Dermis blood vessel endothelial cell (primary cell): ENCODE results near the gene TAC4. TPM values are rescaled to one million over a fixed set of nuclear protein-coding genes. Genes with fewer than 3 reads are reported as not detected.
"Not testable (repeated sequence)": the region's sequence is repeated elsewhere in the genome, so short reads cannot be mapped to it uniquely, and the experiment has no call there.

Source experiments
- DNase-seq: peaks from one replicate; pipeline ENCODE4 v3.0.0; 2010
- total RNA-seq: library from RNA; depleted of rRNA; stranded (reverse); fragments of >200 nt; gene quantifications from 2 replicates; pipeline ENCODE4 v1.2.3, GENCODE V29; 2014

Gene TAC4
- total RNA-seq, 1 donor from 2014 or later = not detected

DNA sequence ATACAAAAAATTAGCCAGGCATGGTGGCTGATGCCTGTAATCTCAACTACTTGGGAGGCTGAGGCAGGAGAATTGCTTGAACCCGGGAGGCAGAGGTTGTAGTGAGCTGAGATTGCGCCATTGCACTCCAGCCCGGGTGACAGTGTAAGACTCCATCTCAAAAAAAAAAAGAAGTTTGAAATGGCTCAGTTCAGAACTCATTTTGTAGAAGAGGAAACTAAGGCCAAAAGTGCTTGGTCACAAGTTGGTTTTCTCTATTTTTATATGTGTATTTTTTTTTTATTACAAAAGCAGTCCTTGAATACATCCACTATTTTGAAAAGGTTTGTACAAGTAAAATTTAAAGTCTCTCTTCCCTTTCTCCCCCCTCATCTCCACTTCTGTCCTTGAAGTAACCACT is 5.5 kb downstream of the TAC4 start:
- no peak for DNase-seq

DNA sequence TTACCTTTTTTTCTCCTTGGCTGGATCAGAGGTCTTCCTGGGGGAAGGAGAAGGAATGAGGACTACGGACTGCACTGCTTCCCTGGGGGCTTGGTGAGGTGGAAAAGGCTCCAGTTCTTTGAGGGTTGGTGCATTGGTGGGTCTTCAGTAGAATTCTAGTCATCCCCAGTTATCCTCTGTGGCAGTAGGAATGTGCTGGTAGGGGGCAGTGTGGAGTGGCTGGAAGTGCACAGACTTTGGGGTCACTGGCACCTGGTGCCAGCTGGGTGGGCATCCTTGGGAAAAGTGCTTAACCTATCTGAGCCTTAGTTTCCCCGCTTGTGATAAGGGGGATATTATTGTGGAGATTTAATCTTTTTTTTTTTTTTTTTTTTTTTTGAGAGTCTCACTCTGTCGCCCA is 6.3 kb downstream of the TAC4 start:
- DNase-seq = no peak

DNA sequence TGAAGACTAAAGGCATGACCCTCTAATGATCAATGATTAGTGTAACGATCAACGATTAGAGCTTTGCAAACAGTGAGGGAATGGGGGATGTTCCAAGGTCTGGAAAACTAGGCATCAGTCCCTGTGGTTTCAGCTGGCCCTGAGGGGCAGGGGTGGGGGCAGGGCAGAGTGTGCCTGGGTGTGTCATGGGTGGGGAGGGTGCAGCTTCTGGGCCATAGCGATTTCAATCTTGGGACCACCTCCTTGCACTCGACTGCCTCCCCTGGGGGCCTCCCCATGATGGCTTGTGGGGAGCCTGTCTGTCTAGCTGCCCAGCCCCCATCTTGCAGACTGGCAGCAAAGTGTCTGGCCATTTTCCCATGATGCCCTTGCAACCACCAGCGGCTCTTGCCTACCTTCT is 8.4 kb downstream of the TAC4 start:
- DNase-seq = no peak

DNA sequence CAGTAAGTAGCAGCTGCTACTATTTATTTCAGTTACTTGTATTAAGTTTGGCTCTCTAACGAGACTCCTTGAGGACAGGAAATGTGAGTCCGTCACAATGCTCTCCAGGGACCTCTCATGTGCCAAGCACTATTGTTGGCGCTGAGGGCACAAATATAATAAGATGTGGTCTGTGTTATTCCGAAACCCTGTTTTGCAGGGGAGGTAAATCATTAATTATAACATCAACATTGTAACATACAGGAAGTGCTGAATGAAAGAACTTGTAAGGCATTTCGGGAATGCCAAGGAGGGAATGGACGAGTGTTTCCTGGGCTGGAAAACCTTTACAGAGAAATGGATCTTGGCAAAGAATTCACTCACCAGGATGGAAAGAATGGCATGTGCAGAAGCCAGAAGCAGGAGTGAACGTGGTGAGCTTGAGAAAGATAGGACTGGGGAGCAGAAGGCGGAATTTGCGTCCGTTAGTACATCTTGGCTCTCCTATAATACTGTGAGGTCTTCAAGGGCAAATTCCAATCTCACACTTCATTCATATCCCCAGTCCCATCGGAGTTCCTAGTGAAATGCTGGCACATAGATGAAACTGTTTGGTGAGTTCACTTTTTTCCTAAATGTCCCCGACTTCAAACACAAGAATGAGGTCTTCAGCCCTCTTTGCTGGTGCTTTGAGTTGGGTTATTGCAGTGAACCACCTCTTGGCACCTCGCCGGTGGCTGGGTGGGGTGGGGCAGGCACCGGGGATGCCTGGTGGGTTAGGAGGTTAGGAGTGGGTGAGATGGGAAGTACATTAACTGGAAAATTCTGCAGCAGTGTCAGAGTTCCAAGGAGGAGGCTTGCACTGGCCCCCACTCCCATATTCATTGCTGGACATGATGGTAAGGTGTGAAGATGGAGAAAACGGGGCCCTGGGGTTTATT is 11.5 kb downstream of the TAC4 start:
- peak; percentile 83 for DNase-seq

DNA sequence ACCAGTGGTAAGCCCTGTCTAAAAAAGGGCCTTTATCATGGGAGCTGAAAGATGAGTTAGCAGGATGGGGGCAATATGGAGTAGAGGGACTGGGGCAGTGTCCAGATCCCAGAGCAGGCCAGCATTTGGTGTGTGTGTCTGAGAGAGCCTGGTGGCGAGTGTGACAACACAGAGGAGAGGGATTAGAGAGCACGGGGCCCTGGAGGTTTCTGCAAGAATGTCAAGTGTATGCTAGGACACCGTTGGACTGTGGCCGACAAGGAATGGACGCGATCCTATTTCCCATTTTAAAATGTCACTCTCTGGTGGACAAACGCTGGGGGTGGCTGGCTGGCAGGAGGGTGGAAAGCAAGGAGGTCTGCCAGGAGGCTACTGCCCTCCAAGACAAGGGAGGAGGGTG is 12.4 kb downstream of the TAC4 start:
- no peak for DNase-seq

DNA sequence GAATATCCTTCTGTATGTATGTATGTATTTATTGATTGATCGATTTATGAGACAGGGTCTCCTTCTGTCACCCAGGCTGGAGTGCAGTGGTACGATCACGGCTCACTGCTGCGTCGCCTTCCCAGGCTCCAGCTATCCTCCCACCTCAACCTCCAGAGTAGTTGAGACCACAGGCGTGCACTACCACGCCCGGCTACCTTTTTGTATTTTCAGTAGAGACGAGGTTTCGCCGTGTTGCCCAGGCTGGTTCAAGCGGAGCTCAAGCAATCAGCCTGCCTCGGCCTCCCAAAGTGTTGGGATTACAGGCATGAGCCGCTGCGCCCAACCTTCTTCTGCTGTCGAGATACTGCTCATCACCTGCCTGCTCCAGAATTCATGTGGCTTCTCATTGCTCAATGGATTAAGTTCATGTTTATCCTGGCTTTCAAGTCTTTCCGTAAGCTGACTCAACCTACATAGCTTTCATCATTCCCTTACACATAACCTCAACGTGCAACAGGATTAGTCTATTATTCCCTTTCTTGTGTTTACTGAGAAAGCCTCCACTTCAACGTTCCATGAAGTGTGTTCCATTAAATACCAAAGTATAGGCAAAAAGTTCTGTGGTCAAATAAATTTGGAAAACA is 13.6 kb downstream of the TAC4 start:
- DNase-seq = no peak

DNA sequence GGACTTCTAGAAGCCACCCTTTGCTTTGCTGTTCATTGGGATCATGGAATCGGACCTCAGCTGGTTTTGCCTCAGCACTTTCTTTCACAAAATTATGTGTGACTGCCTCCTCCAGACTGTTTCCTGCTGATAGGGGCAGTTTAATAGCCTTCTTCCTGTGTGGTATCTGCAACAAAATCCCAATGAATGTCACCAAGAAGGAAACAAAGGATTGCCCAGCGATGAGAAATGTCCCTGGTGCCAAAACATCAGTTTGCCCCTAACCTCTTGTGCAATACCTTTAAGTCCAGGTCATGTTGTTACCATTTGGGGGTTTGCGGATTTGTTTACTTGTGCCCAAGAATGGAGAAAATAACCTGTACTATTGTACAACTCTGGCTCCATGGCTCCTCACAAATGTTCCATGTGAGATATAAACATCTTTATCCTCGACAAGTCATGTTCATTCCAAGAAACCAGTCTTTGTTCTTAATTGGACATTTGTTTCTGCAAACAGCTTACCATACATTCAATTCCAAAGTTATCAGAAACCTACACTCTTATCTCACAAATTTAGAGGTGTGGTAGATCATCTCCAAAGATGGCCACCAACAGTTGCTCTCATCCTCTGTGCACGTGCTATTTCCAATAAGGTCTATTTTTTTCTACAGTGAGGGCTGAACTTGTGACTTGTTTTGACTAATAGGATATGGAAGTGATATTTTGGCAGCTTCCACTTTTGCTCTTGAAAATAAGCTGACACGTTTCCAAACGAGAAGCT is 14.8 kb downstream of the TAC4 start:
- peak; percentile 91 for DNase-seq

DNA sequence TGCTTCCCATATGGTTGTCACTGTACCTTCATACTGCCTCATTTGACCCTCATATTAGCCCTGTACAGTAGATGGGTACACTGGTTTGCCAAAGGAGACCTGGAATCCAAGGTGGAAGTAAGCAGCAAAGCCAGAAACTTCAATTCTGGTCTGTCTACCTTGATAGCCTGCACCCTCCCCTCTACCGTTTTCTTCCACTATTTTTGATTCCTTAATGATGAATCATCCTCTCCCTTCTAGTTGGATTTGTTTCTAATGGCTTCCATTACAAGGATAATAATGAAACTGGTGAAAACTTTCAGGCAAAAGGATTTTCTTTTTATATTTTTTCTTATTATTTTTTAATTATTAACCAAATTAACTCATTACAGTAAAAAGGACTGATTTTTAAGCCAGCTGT is 17.3 kb downstream of the TAC4 start:
- DNase-seq = no peak

DNA sequence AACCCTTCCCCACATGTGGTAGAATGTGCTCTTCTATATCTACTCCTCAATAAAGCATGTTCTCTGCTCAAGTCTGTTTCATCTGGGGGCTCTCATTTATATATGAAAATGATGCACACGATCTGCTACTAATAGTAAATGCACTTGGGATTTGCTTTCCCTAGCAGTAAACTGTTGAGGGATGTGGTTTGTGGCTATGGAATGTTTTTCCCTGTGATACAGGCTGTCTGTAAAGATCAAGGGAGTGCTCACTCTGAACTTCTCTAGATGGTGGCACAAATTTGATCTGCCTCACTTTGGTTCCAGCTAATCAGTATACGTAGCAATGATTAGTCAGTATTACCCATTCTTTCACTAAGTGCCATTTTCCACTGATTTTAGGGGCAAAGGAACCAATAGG is 18.8 kb downstream of the TAC4 start:
- DNase-seq = no peak

DNA sequence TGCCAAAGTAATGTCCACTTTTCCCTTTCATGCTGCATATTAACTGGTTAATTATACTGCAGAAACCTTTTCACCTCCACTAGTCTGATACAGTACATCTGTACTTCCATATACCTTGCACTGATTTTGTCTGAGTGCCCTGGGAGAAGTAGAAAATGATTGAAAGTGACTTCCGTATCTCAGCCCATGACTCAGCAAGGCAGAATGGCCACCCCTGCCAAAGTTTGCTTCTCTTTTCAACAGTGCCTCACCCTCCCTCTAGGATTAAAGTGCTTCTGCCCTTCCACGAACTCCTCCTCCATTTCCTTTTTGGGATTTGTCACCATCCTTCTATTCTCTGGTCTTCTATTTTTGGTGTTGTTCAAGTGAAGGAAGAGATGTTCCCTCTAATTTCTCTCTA is 19.5 kb downstream of the TAC4 start:
- not testable (repeated sequence) for DNase-seq

DNA sequence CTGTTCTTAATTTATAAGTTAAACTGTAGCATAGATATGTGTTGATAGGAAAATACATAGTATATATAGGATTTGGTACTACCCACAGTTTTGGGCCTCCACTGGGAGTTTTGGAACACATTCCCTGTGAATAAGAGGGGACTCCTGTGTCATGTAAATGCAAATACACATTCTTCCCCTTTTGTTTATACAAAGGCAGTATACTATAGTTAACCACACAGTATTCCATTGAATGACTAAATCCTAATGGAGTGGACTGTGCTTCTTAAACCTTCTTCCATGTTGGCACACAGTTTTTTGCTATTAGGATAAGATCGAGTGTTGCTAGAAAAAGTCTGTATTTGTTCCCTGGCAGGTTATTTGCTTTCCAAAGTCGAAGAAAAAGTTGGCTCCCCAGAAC is 22.2 kb downstream of the TAC4 start:
- no peak for DNase-seq

DNA sequence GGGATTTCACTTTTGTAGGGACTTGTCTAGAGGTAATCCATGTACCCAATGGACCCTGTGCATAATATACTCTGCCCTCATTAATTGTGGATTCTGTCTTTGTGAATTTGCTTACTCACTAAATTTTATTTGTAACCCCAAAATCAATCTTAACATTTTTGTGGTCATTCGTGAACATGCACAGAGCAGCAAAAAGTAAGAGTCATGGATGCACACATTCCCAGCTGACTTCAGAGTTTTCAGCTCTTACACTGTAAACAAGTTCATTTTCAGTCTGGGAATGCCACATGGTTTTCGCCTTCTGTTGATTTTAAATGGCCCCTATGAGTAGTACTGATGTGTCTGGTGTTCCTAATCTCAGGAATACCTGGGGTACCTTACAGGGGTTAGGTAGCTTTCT is 24.3 kb downstream of the TAC4 start:
- DNase-seq = no peak

DNA sequence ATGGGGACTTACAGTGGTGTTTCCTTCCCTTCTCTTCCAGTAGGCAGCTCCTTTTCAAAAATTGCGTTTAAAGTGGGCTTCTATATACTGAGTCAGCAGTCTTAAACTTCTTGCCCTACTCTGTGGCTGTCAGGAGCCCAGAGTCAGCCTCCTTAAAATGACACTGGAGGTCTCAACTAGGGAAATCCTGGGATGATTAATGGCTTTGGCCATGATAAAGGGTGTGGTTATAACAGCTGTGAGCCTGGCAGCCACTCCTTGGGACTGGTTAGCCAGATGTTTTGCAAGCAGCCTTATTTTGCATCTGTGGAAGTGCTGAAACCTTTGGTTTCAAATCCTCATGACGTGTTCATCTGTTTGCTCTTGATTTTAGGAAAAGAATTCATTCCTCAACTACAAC is 25.0 kb downstream of the TAC4 start:
- DNase-seq = no peak

DNA sequence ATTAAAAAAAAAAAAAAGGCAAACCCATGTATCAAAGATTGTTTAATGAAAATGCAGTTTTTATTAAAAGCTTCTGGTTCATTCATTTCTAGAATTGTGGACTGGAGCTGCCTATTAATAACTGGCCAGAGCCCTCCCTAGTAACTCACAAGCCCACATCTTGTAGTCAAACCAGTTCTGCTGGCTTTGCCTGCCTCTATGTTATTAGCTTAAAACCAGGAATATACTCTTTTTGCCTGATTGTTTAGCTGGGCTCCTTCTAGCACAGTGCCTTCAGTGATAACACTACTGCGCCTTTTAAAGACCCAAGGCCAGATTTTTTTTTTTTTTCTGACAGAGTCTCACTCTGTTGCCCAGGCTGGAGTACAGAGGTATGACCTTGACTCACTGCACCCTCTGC is 26.0 kb downstream of the TAC4 start:
- DNase-seq = no peak

DNA sequence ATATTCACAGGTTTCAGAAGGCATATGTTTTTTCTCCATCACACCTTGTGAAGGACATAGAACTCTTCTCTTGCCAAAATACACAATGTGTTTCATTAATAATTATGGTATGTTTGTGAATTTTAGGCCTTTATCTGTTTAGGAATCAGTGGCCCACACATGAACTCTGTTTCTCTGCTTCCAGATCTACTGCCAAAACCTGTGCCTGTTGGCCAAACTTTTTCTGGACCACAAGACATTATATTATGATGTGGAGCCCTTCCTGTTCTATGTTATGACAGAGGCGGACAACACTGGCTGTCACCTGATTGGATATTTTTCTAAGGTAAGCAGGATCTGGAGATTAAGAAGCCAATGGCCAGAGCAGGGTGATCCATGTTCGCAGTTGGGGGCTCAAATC is 26.4 kb downstream of the TAC4 start:
- no peak for DNase-seq

DNA sequence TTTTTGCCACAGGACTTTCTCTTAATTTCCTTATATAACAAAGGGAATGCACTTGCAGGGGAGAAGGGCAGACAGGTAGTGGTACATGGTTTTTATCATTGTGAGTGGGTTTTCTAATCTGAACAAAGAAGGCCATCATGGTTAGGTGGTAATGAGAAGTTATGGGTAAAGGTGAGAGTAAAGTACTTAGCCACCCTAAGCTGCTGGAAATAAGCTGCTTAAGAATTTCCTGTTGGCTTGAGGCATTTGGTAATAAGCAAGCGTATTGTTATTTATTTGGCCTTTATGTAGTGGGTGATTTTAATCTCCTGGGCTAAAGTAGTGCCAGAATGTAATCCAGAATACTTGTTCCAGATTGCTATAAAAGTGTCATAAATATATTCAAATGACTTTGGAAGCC is 27.1 kb downstream of the TAC4 start:
- DNase-seq = no peak

DNA sequence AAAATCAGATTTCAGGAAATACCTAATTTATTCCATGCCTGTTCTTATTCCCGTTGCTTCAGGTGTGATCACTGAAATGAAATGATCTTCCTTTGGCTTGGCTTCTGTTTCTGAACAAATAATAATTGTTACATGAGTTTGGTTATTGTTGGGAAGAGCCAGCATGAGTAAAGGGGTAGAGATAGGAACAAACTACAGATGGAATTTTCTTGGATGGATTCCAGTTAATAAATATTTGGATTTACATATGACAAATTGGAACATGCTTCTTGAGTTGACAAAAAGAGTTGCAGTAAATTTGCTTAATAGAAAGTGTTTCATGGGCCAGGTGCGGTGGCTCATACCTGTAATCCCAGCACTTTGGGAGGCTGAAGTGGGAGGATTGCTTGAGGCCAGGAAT is 28.2 kb downstream of the TAC4 start:
- no peak for DNase-seq

DNA sequence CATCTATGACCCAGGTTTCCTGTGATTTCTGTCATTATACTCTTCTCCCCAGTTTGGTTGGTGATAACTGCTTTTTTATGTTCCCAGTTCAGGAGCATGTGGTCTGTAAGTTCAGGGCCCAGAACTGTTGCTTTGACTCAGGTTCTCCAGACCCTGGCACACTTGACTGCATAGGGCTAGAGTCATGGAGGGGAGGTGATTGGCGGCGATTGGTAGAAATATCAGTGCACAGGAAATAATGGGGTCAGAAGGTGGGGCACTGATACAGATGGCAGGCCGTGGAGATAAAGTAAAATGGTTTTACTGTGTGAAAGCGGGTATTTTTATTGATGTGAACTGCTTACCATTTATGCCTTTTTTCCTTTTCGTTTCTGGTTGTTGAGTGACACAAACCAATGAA is 28.7 kb downstream of the TAC4 start:
- no peak for DNase-seq

DNA sequence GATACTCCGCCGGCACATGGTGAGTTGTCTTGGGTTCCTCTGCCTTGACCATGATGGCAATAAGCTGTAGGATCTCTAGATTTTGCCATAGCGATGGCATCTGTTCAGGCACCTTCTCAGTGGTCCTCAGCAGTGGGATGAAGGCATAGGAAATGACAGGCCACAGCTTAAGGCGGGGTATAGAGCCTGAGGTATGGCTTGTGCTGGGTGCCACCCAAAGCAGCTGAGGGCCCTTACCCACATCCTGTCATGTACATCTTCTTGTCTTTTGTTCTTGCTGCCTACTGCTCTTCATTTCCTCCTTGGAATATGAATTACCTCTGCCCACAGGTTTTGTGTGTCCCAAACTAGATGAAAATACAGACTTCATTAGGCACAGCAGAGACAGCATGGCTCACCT is 29.9 kb downstream of the TAC4 start:
- no peak for DNase-seq

DNA sequence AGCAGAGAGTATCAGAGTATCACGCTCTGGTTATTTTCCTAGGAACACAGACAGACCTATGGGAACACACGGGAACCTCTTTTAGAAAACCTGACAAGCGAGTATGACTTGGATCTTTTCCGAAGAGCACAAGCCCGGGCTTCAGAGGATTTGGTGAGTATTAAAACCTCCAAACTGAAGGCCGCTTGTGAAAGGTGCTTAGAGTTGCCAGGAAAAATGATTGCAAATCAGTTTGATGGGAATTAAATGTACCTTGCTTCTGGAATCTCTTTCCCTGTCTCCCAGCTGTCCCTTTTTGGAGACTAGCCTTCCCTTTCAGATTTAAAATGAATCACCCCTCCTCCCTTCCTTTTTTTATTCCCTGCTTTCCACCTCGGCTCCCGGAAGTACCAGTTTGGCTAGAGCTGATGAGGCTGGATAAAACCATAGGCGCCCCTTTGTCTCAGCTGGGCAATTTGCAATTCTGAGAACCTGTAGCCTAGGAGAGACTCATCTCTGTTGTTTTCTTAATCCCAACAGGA is 32.0 kb downstream of the TAC4 start:
- DNase-seq = peak; percentile 48

DNA sequence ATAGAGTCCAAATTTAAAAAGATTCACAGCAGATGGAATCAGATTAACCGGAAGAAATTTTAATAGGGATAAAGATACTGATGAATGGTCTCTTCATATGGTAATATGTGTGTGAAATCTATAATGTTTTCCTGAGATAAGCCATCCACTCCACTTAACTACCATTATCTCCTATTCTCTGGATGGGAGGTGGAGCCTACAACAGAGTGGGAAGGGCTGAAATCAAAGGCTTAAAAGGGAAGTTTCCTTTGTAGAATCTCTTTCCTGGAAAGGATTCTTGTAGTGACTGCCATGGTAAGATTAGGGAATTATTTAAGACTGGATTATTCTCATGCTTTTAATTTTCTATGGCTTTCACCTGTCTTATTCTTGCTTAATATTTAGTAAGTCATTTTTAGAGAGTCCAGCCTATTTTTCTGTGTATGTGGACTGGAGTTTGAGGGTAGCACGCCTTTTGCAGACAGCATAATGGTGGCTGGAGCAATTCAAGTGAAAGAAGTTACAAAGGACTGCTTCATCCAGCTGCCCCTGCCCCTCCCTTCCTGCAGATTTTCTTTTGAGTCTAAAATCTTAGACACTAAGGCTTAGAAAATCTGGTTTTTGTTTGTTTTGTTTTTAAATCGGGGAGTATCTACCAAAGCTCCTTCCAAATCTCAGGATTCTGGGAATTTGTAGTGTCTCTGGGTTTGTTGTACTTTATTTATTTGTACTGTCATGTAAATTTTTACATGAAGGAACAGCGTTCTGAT is 32.9 kb downstream of the TAC4 start:
- no peak for DNase-seq

DNA sequence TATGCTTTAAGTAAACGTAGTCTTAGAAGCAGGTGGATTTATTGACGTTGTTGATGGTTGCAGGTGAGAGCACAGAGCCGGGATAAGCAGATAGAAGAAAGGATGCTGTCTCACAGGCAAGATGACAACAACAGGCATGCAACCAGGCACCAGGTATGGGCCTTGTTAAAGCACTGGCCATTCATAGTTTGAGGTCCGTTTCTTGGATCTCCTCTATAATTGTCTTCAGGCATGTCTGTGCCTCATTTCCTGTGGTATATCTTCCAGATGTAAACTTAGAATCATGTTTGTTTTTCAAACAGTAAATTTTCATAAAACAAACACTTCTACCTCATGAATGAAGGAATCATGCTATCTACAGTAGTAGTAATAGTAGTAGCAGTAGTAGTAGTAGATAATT is 38.8 kb downstream of the TAC4 start:
- no peak for DNase-seq

DNA sequence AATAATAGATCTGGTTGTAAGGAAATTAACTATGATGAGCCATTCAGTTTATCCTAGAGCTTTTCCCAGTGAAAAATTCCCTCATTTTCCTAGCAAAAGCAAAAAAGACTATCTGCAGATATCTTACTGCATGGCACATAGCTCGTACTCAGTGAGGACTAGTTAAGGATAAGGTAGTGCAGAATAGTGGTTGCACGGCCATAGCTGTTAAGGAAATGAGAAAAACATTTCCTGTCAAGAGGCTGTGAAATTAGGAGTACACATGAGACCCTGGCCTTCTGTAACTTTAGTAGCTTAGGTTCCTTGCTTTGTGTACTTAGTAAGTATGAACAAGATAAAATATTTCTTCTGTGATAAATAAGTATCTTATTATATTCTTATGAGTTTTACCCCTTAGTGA is 49.1 kb downstream of the TAC4 start:
- no peak for DNase-seq
